ENCODE results near the gene PCYT1A. TPM values are rescaled to one million over a fixed set of nuclear protein-coding genes. Genes with fewer than 3 reads are reported as not detected.
A peak's percentile ranks its signal among the peaks of the same experiment; 100 is the strongest.

Gene PCYT1A
- total and polyA plus RNA-seq, 2 experiments from 2014 or later: 38.3 to 96.3 TPM

DNA sequence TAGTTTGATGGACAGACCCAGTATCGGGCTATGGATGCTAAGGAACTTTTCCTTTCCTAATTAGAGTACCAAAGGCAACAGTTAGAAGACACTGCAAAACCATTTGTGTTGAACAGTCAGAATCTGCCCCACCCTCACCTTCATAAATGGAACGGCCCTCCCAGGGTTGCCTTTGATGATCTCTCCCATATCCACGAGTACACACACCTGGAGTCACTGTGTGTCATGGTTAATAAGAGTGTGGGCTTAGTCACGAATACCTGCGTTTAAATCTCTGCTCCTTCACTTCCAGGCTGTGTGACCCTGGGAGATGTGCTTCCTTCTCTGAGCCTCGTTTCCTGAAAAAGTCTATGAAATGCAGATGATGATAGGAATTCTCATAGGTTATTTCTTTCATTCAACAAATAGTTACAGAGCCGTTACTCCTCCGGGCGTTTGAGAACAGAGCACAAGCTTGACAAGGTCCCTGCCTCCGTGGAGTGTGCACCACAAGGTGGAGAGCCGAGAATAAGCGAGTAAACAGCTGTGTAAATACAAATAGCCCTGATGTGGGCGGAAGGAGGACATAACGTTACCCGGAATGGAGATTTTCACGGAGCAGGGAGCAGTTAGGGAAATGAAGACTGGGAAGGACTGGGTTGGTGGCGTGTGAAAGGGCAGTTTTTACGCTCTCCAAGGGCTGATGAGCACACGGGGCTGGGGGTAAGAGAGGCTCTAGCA lies 64.5 kb downstream of the PCYT1A start:
- no peaks in the 10 kb centered on the region for H3K27me3 ChIP-seq (replicated peaks; ENCODE audit: insufficient read depth)
- H2AFZ ChIP-seq: no peak overlapping the region; the same call in 1 of the 2 replicates
- no peak overlapping the region for H3K4me2 ChIP-seq (ENCODE audit: unreplicated experiment)

DNA sequence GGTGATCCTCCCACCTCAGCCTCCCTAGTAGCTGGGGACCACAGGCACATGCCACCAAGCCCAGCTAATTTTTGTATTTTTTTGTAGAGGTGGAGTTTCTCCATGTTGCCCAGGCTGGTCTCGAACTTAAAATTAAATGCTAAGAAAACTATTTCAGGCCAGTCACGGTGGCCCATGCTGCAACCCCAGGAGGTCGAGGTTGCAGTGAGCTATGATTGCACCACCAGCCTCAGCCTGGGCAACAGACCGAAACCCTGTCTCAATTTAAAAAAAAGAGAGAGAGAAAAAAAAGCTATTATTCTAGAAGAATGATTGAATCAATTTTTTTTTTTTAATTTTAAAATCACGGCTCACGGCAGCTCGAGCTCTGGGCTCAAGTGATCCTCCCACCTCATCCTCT lies 66.5 kb downstream of the PCYT1A start:
- TF ChIP-seq EZH2phosphoT487 (IDR thresholded peaks at IDR 0.05; ENCODE audit: insufficient read depth, low read depth): no peak
- TF ChIP-seq EZH2 (IDR thresholded peaks at IDR 0.05; ENCODE audit: insufficient read depth, poor library complexity, severe bottlenecking): no peak
- H3K36me3 ChIP-seq (ENCODE audit: low read depth): no peaks in the 10 kb centered on the region
- no peaks in the 10 kb centered on the region for H3K9me3 ChIP-seq (ENCODE audit: low read depth)
- 81 to 83% methylated on average over 7 of the region's 7 CpGs for WGBS, 2 experiments (ENCODE audit: low coverage in 1 of 2, low lambda C conversion rate in 2 of 2, missing lambda C conversion rate in 2 of 2)
- H3K4me2 ChIP-seq (ENCODE audit: unreplicated experiment): no peak overlapping the region
- no peaks in the 10 kb centered on the region for H3K9me2 ChIP-seq (ENCODE audit: insufficient read depth)
- in situ Hi-C loops (cut with MboI): no loop called here
- no peaks in the 10 kb centered on the region for H3K79me2 ChIP-seq (ENCODE audit: insufficient read depth)
- no peaks in the 10 kb centered on the region for H4K20me1 ChIP-seq (ENCODE audit: insufficient read depth)
- H2AFZ ChIP-seq: no peak overlapping the region
- H3K4me1 ChIP-seq (ENCODE audit: insufficient read depth): peaks cover 6% of the 10 kb centered on the region; the same call in 1 of the 2 replicates
- H3F3A ChIP-seq (ENCODE audit: insufficient read depth): peaks cover 13% of the 10 kb centered on the region; the same call in 1 of the 2 replicates
- H3K4me3 ChIP-seq: no peak overlapping the region
- no peak overlapping the region for H3K27ac ChIP-seq
- H3K27me3 ChIP-seq (replicated peaks; ENCODE audit: insufficient read depth): no peaks in the 10 kb centered on the region
- no peak overlapping the region for H3K9ac ChIP-seq
- DNase-seq: no peak

More for the DNA sequence above, 64.5 kb downstream of the PCYT1A start:
- Histone ChIP-seq H3K9me2 (ENCODE audit: insufficient read depth) (no peaks in the 10 kb centered on the region), H3K4me1 (ENCODE audit: insufficient read depth) (peaks cover 6% of the 10 kb centered on the region; the same call in 1 of the 2 replicates), H3K9me3 (ENCODE audit: low read depth) (no peaks in the 10 kb centered on the region), H4K20me1 (ENCODE audit: insufficient read depth) (no peaks in the 10 kb centered on the region), H3K4me3 (no peak overlapping the region), H3K36me3 (ENCODE audit: low read depth) (no peaks in the 10 kb centered on the region), H3F3A (ENCODE audit: insufficient read depth) (peaks cover 13% of the 10 kb centered on the region; the same call in 1 of the 2 replicates), H3K79me2 (ENCODE audit: insufficient read depth) (no peaks in the 10 kb centered on the region), H3K9ac (no peak overlapping the region), H3K27ac (no peak overlapping the region)
- no peak for TF ChIP-seq EZH2 (IDR thresholded peaks at IDR 0.05; ENCODE audit: insufficient read depth, poor library complexity, severe bottlenecking)
- no peak for TF ChIP-seq EZH2phosphoT487 (IDR thresholded peaks at IDR 0.05; ENCODE audit: insufficient read depth, low read depth)
- DNase-seq: no peak
- in situ Hi-C loops (cut with MboI): no loop called here
- 55 to 59% methylated on average over 19 of the region's 19 CpGs for WGBS, 2 experiments (ENCODE audit: low coverage in 1 of 2, low lambda C conversion rate in 2 of 2, missing lambda C conversion rate in 2 of 2)

GRCh38 chr3:196220587-196220986 lies 66.9 kb downstream of the PCYT1A start:
- no peaks in the 10 kb centered on the region for H4K20me1 ChIP-seq (ENCODE audit: insufficient read depth)
- peaks cover 6% of the 10 kb centered on the region; the same call in 1 of the 2 replicates for H3K4me1 ChIP-seq (ENCODE audit: insufficient read depth)
- H2AFZ ChIP-seq: no peak overlapping the region
- peaks cover 13% of the 10 kb centered on the region; the same call in 1 of the 2 replicates for H3F3A ChIP-seq (ENCODE audit: insufficient read depth)
- no peaks in the 10 kb centered on the region for H3K9me3 ChIP-seq (ENCODE audit: low read depth)
- no peak overlapping the region for H3K4me3 ChIP-seq
- no peaks in the 10 kb centered on the region for H3K79me2 ChIP-seq (ENCODE audit: insufficient read depth)
- no peak for TF ChIP-seq EZH2phosphoT487 (IDR thresholded peaks at IDR 0.05; ENCODE audit: insufficient read depth, low read depth)
- no peak for TF ChIP-seq EZH2 (IDR thresholded peaks at IDR 0.05; ENCODE audit: insufficient read depth, poor library complexity, severe bottlenecking)
- DNase-seq: no peak
- H3K36me3 ChIP-seq (ENCODE audit: low read depth): no peaks in the 10 kb centered on the region
- in situ Hi-C loops (cut with MboI): no loop called here
- no peak overlapping the region for H3K9ac ChIP-seq
- H3K9me2 ChIP-seq (ENCODE audit: insufficient read depth): no peaks in the 10 kb centered on the region
- 91% methylated on average over 10 of the region's 10 CpGs for WGBS, 2 experiments (ENCODE audit: low coverage in 1 of 2, low lambda C conversion rate in 2 of 2, missing lambda C conversion rate in 2 of 2)
- no peaks in the 10 kb centered on the region for H3K27me3 ChIP-seq (replicated peaks; ENCODE audit: insufficient read depth)
- H3K27ac ChIP-seq: no peak overlapping the region
- no peak overlapping the region for H3K4me2 ChIP-seq (ENCODE audit: unreplicated experiment)

DNA sequence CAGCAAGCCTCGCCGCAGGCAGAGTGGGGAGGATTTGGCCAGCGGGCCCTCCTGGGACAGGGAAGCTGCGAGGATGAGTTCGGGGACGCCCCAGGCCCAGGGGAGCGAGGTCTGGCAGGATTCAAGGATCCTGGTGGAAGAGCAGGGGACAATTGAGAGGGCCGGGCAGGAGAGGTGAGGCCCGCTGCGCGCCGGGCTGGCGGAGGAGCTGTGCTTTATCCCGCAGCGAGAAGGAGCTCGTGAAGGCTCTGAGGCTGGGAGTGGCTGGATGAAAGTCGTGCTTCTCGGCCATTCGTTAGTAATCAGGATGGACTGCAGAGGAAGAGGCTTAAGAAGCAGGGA lies 67.6 kb downstream of the PCYT1A start:
- Histone ChIP-seq H3K9me2 (ENCODE audit: insufficient read depth) (no peaks in the 10 kb centered on the region), H3K27me3 (replicated peaks; ENCODE audit: insufficient read depth) (no peaks in the 10 kb centered on the region), H3K4me3 (peak overlapping the region; percentile 66), H3K36me3 (ENCODE audit: low read depth) (no peaks in the 10 kb centered on the region), H3K9me3 (ENCODE audit: low read depth) (no peaks in the 10 kb centered on the region), H3F3A (ENCODE audit: insufficient read depth) (peaks cover 13% of the 10 kb centered on the region; the same call in 1 of the 2 replicates), H3K4me1 (ENCODE audit: insufficient read depth) (peaks cover 6% of the 10 kb centered on the region; the same call in 1 of the 2 replicates), H3K79me2 (ENCODE audit: insufficient read depth) (no peaks in the 10 kb centered on the region), H3K27ac (peak overlapping the region; percentile 61), H4K20me1 (ENCODE audit: insufficient read depth) (no peaks in the 10 kb centered on the region), H3K4me2 (ENCODE audit: unreplicated experiment) (peak overlapping the region; percentile 63), H2AFZ (peak overlapping the region; percentile 70), H3K9ac (peak overlapping the region; percentile 65)
- no peak for DNase-seq
- TF ChIP-seq EZH2 (IDR thresholded peaks at IDR 0.05; ENCODE audit: insufficient read depth, poor library complexity, severe bottlenecking) (no peak), EZH2phosphoT487 (IDR thresholded peaks at IDR 0.05; ENCODE audit: insufficient read depth, low read depth) (no peak)
- WGBS, 2 experiments (ENCODE audit: low coverage in 1 of 2, low lambda C conversion rate in 2 of 2, missing lambda C conversion rate in 2 of 2): 84 to 85% methylated on average over 19 of the region's 19 CpGs
- in situ Hi-C loops (cut with MboI): no loop called here

Data from GM23248 (cell line).